Heart right ventricle (tissue), 16 donors: ENCODE measurements around the gene RNASET2. TPM values are rescaled to one million over a fixed set of nuclear protein-coding genes. Genes with fewer than 3 reads are reported as not detected.
"Not testable (repeated sequence)": the region's sequence is repeated elsewhere in the genome, so short reads cannot be mapped to it uniquely, and the experiment has no call there.

Source experiments
- ATAC-seq, 8 donors: fragments of 200-7000 bp; cut with Tn5 transposase; one replicate each; pipeline ENCODE4 v1.9.1; 2020; ENCODE audit warnings: mild to moderate bottlenecking in 8 of 8, moderate library complexity in 8 of 8, moderate number of reproducible peaks in 1 of 8
- DNase-seq, 2 donors: peaks; one replicate each; pipeline ENCODE4 v3.0.0-alpha.2; 2020
- H3K27ac ChIP-seq, 10 donors: fragments of 200-600 bp; sonication (generic) in 2 of 10; one replicate each; pipeline versions ENCODE4 v1.5.0 to v1.8.0; 2020 to 2022; ENCODE audit warnings: mild to moderate bottlenecking in 3 of 10
- H3K27me3 ChIP-seq, 7 donors: fragments of 200-600 bp; one replicate each; pipeline ENCODE4 v1.8.0; 2021 to 2022; ENCODE audit warnings: mild to moderate bottlenecking in 2 of 7
- H3K36me3 ChIP-seq, 9 donors: fragments of 200-600 bp; sonication (generic) in 1 of 9; one replicate each; pipeline versions ENCODE4 v1.5.0 to v1.8.0; 2020 to 2022; ENCODE audit warnings: mild to moderate bottlenecking in 2 of 9
- H3K4me1 ChIP-seq, 9 donors: fragments of 200-600 bp; sonication (generic) in 1 of 9; one replicate each; pipeline versions ENCODE4 v1.5.0 to v1.8.0; 2020 to 2022; ENCODE audit warnings: mild to moderate bottlenecking in 4 of 9
- H3K4me3 ChIP-seq, 10 donors: fragments of 200-600 bp; sonication (generic) in 2 of 10; one replicate each; pipeline versions ENCODE4 v1.5.0 to v1.8.0; 2020 to 2022; ENCODE audit warnings: mild to moderate bottlenecking in 7 of 10, moderate library complexity in 2 of 10
- H3K9me3 ChIP-seq, 11 donors: fragments of 200-600 bp in 10 of 11; sonication (generic) in 2 of 11; one replicate each; pipeline versions ENCODE4 v1.5.0 to v1.8.0; 2013 to 2022; ENCODE audit warnings: mild to moderate bottlenecking in 2 of 11, control low read depth in 1 of 11, moderate library complexity in 1 of 11
- WGBS, 2 donors: extraction: QIAGEN DNeasy Blood & Tissue Kit; methylation state at CpG; one replicate each; pipeline ENCODE4 v1.1.7; 2013; ENCODE audit warnings: inconsistent platforms in 1 of 2; 5-methylcytosine and 5-hydroxymethylcytosine counted together
- intact Hi-C, 10 donors: fragments of 100-400 bp; cut with DNase I; formaldehyde crosslinking; loops; one replicate each; pipeline versions ENCODE4 v1.11.1 to v1.14.2; 2022
- polyA plus RNA-seq, 2 donors: library from polyadenylated mRNA; stranded (reverse); fragments of 200-250 nt; gene quantifications; one replicate each; pipeline ENCODE4 v1.2.3, GENCODE V29; 2013
- total RNA-seq, 10 donors: library from RNA; stranded (reverse); fragmentation: NEBNext Ultra II Directional in 3 of 10; extraction: Animal tissue kit (Norgen Biotek cat#: 25700) in 3 of 10; gene quantifications; one replicate each; pipeline versions ENCODE4 v1.2.1 to v1.2.4, GENCODE V29; 2021 to 2023
- TF ChIP-seq, protein P1 (sequence below), 9 donors: fragments of 200-600 bp; sonication (generic) in 2 of 9; IDR thresholded peaks; one replicate each; pipeline versions ENCODE4 v1.5.0 to v1.8.0; 2021 to 2022; ENCODE audit warnings: antibody characterized with exemption in 9 of 9, mild to moderate bottlenecking in 5 of 9, moderate library complexity in 1 of 9
- donor health status: Arrhythmogenic right ventricular cardiomyopathy.
- donor health status: ischemic (EF 13 %, LVEDD 7.1; RV severe dilation, severe dysfunction).
- donor health status: healthy with polysubstance abuse.
- donor health status: DM: no; HTN: yes; CAD: no.
- donor health status: DM: no; HTN: no; CAD: no.
- donor health status: ischemic (EF 25% LVEDD 6.9; RV normal size, moderate dysfunction).
- donor health status: ischemic (EF 25% LVEDD 5.7; RV mildly dilated, moderate dysfunction).
- donor health status: healthy.
- donor health status: DM: yes; HTN: yes; CAD: no.
- donor health status: Ischemic cardiomyopathy.
- donor health status: ischemic (EF 35%, LVEDD 5.7; RV mildly dilated, moderate dysfunction).
- donor health status: nonischemic (EF 11% LVEDD 7.7; RV severe dilation, severe dysfunction).
- donor health status: DM: yes; HTN: yes; CAD: no.
- donor health status: PGD.
- donor health status: ischemic (EF 29% LVEDD 5.4; RV normal size, mild dysfunction).
- donor health status: nonischemic (EF 23%, LVEDD 6.1; RV moderate dilation, normal function).

Gene RNASET2
- total and polyA plus RNA-seq, 12 donors, result 7.1 to 44.3 (median 12.1) TPM

DNA sequence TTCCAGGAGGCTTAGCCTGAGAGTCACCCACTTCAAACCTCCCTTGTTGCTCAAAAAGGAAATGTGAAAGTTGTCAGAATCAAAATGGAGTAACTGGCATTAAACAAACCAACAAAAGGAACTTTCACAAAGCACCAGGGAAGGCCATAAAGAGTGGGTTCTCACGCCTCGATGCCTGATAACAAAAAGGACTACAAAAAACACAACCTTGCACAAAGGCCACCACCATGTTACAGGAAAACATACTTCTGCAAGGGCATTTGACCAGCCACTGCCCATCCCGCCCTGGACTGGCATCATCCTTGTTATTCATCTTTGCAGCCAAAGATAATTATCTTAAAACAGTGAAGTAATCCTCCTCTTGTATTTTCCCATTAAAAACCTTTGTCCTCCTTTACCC lies 34.8 kb downstream of the RNASET2 start:
- TF ChIP-seq, protein P1, sequence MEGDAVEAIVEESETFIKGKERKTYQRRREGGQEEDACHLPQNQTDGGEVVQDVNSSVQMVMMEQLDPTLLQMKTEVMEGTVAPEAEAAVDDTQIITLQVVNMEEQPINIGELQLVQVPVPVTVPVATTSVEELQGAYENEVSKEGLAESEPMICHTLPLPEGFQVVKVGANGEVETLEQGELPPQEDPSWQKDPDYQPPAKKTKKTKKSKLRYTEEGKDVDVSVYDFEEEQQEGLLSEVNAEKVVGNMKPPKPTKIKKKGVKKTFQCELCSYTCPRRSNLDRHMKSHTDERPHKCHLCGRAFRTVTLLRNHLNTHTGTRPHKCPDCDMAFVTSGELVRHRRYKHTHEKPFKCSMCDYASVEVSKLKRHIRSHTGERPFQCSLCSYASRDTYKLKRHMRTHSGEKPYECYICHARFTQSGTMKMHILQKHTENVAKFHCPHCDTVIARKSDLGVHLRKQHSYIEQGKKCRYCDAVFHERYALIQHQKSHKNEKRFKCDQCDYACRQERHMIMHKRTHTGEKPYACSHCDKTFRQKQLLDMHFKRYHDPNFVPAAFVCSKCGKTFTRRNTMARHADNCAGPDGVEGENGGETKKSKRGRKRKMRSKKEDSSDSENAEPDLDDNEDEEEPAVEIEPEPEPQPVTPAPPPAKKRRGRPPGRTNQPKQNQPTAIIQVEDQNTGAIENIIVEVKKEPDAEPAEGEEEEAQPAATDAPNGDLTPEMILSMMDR (IDR thresholded peaks at IDR 0.05), result no peak
- WGBS, 2 donors, result 96% methylated on average over 3 of the region's 3 CpGs
- Histone ChIP-seq H3K27ac (no peak overlapping the region), H3K27me3 (no peaks in the 10 kb centered on the region), H3K4me3 (no peak overlapping the region), H3K9me3 (peaks cover 0 to 16% (median 0%) of the 10 kb centered on the region in 11 donors), H3K4me1 (peaks cover 0 to 4% (median under 1%) of the 10 kb centered on the region in 9 donors), H3K36me3 (no peaks in the 10 kb centered on the region)
- intact Hi-C loops, result no loop called here
- DNase-seq (no peak), ATAC-seq (no peak)

DNA sequence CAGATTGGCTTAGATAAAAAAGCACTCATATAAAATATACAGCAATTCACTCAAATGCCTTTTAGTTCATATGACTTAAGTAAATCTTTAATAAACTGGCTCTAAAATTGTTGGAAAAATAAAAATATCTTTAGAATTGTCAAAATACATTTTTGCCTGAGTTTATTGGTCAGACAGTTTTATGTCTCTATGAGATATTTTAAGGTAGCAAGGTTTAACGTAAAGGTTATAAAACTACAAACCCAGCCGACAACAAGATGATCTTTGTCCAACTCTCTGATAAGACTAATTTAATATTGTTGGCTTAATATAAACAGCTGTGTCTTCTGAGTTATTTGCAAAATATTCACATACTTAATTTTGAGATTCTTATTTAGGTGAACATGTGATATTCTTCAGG lies 39.5 kb downstream of the RNASET2 start:
- TF ChIP-seq, protein P1 (IDR thresholded peaks at IDR 0.05), result no peak
- H3K4me3 ChIP-seq, result no peak overlapping the region
- peaks cover 0 to 21% (median 0%) of the 10 kb centered on the region in 11 donors for H3K9me3 ChIP-seq
- H3K4me1 ChIP-seq, result peaks cover 0 to 11% (median 0%) of the 10 kb centered on the region in 9 donors
- intact Hi-C loops, result no loop called here
- no peak overlapping the region for H3K27ac ChIP-seq
- ATAC-seq, result no peak
- 95 to 97% methylated on average over 2 of the region's 2 CpGs for WGBS, 2 donors
- no peaks in the 10 kb centered on the region for H3K36me3 ChIP-seq
- no peak for DNase-seq
- no peaks in the 10 kb centered on the region for H3K27me3 ChIP-seq

DNA sequence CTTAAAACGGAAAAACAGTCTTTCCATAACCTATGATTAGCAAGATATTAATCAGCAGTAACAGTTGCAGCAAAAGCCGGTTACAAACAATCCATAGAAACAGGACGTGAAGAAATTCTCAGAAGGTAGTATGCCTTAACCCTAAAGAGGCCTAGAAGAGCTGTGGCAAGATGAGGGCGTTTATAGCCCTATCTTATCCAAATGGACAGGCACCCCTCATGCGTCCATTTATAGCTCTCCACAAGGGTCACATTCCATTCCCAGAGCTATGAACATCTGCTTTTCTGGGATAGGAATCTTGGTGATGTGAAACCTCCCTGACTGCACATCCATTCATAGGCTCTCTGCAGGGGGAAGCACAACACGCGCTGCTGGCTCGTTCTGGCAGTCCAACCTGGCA lies 40.9 kb downstream of the RNASET2 start:
- Histone ChIP-seq H3K9me3 (peaks cover 0 to 21% (median 0%) of the 10 kb centered on the region in 11 donors), H3K4me1 (peaks cover 0 to 11% (median 0%) of the 10 kb centered on the region in 9 donors)
- WGBS, 2 donors, result 26 to 31% methylated on average over 8 of the region's 8 CpGs
- H3K27ac ChIP-seq, H3K27me3 ChIP-seq, DNase-seq, H3K4me3 ChIP-seq, intact Hi-C loops, ATAC-seq, H3K36me3 ChIP-seq: not testable (repeated sequence)

DNA sequence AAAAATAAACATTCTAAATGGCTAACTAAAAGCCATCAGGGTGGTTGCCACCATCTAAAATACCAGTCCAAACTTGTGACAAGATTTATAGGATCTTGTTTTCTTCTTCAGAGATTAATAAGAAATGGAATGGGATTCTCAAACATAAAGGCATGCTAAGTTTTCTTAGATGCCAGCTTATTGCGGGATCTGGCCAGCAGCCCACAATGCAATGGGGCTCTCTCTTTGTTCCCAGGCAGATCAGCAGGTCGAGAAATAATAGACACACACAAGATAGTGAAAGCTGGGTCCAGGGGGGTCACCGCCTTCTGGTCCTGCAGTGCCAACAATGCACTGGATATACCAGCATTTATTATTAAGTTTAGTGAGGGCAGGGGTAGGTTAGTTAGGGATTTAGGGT lies 41.4 kb downstream of the RNASET2 start:
- H3K36me3 ChIP-seq, H3K27me3 ChIP-seq, H3K27ac ChIP-seq, intact Hi-C loops, H3K4me3 ChIP-seq, DNase-seq, ATAC-seq: not testable (repeated sequence)
- Histone ChIP-seq H3K9me3 (peaks cover 0 to 21% (median 0%) of the 10 kb centered on the region in 11 donors), H3K4me1 (peaks cover 0 to 11% (median 0%) of the 10 kb centered on the region in 9 donors)
- 65 to 80% methylated on average over 3 of the region's 3 CpGs for WGBS, 2 donors

DNA sequence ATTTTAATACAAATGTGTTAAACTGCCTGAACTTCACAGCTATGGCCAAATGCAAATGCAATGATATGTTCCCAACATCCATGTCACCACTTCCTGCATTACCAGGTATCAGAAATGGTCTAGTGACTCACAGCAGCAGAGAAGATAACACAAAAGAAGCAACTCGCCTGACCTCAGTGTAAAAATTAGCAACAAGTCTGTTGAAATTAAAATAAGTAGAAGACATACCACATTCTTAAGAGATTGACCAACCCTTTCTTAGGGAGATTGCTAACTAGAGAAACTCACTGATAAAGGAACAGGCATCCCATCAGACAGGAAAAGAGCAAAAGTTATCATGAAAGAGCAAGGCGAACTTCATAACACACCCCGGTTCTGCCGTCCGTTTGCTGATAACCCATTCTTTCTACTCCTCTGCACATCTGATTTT lies 45.1 kb downstream of the RNASET2 start:
- WGBS, 2 donors, result 63% methylated on average over 5 of the region's 5 CpGs
- Histone ChIP-seq H3K4me1 (peaks cover 0 to 20% (median 0%) of the 10 kb centered on the region in 9 donors), H3K9me3 (peaks cover 0 to 2% (median 0%) of the 10 kb centered on the region in 11 donors), H3K27ac (no peak overlapping the region), H3K36me3 (no peaks in the 10 kb centered on the region), H3K4me3 (no peak overlapping the region), H3K27me3 (no peaks in the 10 kb centered on the region)
- TF ChIP-seq, protein P1 (IDR thresholded peaks at IDR 0.05), result no peak
- DNase-seq (no peak), ATAC-seq (no peak)
- intact Hi-C loops, result no loop called here
